ENCODE data around the gene SPATA31C2. TPM values are rescaled to one million over a fixed set of nuclear protein-coding genes. Genes with fewer than 3 reads are reported as not detected.

Gene SPATA31C2
- total RNA-seq, 1 experiment from 2014 or later: 0.17 TPM

DNA sequence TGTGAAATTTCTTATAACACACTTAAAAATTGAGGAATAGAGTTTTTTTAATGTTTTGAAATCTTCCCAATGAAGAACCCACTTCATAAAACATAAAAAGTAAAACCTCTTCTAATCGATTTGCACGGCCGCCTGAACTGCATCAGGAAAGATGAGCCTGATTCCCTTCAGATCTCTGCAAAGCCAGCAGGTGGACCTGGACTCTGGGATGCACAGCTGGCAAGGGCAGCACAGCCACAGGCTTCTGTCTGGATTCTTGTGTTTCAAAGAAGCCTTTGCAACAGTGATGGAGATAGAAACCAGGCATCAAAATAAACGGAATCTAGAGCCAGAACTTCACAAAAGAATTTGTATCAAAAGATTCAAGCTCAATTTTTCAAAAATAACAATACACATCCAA lies 36.0 kb upstream of the SPATA31C2 start:
- H3K9me3 ChIP-seq (ENCODE audit: low read depth, low read length, poor library complexity, severe bottlenecking): no peaks in the 10 kb centered on the region
- H3K36me3 ChIP-seq (ENCODE audit: insufficient read depth, low read length, poor library complexity, severe bottlenecking): no peaks in the 10 kb centered on the region
- H3K27ac ChIP-seq (ENCODE audit: low read depth, low read length, poor library complexity, severe bottlenecking): no peak overlapping the region
- no peaks in the 10 kb centered on the region for H3K27me3 ChIP-seq (replicated peaks; ENCODE audit: insufficient read depth, low read depth, low read length, poor library complexity)
- DNase-seq (ENCODE audit: low spot score): peak; percentile 36
- TF ChIP-seq, protein P1, sequence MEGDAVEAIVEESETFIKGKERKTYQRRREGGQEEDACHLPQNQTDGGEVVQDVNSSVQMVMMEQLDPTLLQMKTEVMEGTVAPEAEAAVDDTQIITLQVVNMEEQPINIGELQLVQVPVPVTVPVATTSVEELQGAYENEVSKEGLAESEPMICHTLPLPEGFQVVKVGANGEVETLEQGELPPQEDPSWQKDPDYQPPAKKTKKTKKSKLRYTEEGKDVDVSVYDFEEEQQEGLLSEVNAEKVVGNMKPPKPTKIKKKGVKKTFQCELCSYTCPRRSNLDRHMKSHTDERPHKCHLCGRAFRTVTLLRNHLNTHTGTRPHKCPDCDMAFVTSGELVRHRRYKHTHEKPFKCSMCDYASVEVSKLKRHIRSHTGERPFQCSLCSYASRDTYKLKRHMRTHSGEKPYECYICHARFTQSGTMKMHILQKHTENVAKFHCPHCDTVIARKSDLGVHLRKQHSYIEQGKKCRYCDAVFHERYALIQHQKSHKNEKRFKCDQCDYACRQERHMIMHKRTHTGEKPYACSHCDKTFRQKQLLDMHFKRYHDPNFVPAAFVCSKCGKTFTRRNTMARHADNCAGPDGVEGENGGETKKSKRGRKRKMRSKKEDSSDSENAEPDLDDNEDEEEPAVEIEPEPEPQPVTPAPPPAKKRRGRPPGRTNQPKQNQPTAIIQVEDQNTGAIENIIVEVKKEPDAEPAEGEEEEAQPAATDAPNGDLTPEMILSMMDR (conservative IDR thresholded peaks at IDR 0.05; ENCODE audit: low read depth, low read length): peak; percentile 24; the same call in 1 of the 2 replicates
- TF ChIP-seq EZH2 (IDR thresholded peaks at IDR 0.05; ENCODE audit: borderline replicate concordance, low read depth, low read length, poor library complexity, severe bottlenecking): no peak
- peaks cover 12% of the 10 kb centered on the region for H3K4me1 ChIP-seq (ENCODE audit: insufficient read depth, low read length, poor library complexity, severe bottlenecking)
- ChIA-PET CTCF (no interaction called here), POLR2A (ENCODE audit: low non-redundant PET) (no interaction called here)
- no peak overlapping the region for H3K4me3 ChIP-seq (ENCODE audit: low read depth, low read length, poor library complexity, severe bottlenecking)
- intact Hi-C loops (cut with micrococcal nuclease; ENCODE audit: unreplicated experiment): loop anchor here (5.0 kb wide), 1 partner anchor 213 kb away; the partner anchor contains the start of gene SPIN1
- BruUV-seq (replicated peaks): no TSS peak

DNA sequence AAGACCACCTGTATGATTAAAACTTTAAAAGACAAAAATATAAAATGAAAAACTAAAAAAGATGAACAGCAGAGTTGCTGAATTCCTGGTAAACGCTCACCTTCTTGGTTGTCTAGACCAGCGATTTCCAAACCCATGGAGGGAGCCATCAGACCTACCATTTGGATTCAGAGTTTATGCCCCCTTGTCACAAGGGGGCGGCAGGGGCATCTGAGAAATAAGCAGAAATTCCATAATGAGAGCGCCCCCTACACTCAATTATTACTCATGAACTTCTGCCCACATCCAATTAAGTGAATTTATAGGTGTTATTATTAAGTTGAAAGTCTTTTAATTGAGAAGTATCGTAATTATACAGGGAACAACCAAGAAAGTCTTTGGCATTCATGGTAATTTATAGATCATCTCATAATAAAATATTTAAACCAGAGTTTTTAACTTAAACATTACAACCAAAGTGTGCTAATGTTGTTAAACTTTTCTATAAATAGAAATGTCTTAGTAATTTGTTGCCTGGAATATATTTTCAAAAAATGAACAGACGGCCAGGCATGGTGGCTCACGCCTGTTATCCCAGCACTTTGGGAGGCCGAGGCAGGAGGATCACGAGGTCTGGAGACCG lies 35.2 kb upstream of the SPATA31C2 start:
- ChIA-PET CTCF (no interaction called here), POLR2A (ENCODE audit: low non-redundant PET) (no interaction called here)
- Histone ChIP-seq H3K27ac (ENCODE audit: low read depth, low read length, poor library complexity, severe bottlenecking) (no peak overlapping the region), H3K9me3 (ENCODE audit: low read depth, low read length, poor library complexity, severe bottlenecking) (peaks cover 3% of the 10 kb centered on the region), H3K4me1 (ENCODE audit: insufficient read depth, low read length, poor library complexity, severe bottlenecking) (peaks cover 12% of the 10 kb centered on the region), H3K36me3 (ENCODE audit: insufficient read depth, low read length, poor library complexity, severe bottlenecking) (no peaks in the 10 kb centered on the region), H3K4me3 (ENCODE audit: low read depth, low read length, poor library complexity, severe bottlenecking) (no peak overlapping the region), H3K27me3 (replicated peaks; ENCODE audit: insufficient read depth, low read depth, low read length, poor library complexity) (no peaks in the 10 kb centered on the region)
- peak; percentile 86 for DNase-seq (ENCODE audit: low spot score)
- TF ChIP-seq EZH2 (IDR thresholded peaks at IDR 0.05; ENCODE audit: borderline replicate concordance, low read depth, low read length, poor library complexity, severe bottlenecking): no peak
- TF ChIP-seq, protein P1 (conservative IDR thresholded peaks at IDR 0.05; ENCODE audit: low read depth, low read length): peak; percentile 85
- BruUV-seq (replicated peaks): no TSS peak
- intact Hi-C loops (cut with micrococcal nuclease; ENCODE audit: unreplicated experiment): loop anchor here (5.0 kb wide), 1 partner anchor 214 kb away; the partner anchor contains the start of gene SPIN1

DNA sequence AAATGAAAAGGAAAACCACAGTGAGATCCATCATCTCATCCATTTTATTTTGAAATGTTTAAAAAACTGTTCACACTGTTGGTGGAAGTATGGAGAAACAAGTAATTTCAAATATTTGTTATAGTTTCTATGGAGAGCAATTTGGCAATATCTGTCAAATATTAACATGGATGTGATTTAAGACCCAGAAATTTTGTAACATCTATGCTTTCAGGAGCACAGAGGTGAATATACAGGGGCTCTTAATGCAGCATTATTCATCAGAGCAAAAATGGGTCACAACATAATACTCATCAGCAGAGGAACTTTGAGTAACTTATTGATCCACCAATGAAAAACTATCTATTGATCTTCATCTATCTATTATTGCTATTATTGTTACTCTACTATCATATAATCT lies 31.4 kb upstream of the SPATA31C2 start:
- TF ChIP-seq EZH2 (IDR thresholded peaks at IDR 0.05; ENCODE audit: borderline replicate concordance, low read depth, low read length, poor library complexity, severe bottlenecking): no peak
- TF ChIP-seq, protein P1 (conservative IDR thresholded peaks at IDR 0.05; ENCODE audit: low read depth, low read length): no peak
- H3K4me3 ChIP-seq (ENCODE audit: low read depth, low read length, poor library complexity, severe bottlenecking): no peak overlapping the region
- no peaks in the 10 kb centered on the region for H3K36me3 ChIP-seq (ENCODE audit: insufficient read depth, low read length, poor library complexity, severe bottlenecking)
- DNase-seq (ENCODE audit: low spot score): no peak
- intact Hi-C loops (cut with micrococcal nuclease; ENCODE audit: unreplicated experiment): loop anchor here (5.0 kb wide), 1 partner anchor 218 kb away; the partner anchor contains the start of gene SPIN1
- no peaks in the 10 kb centered on the region for H3K27me3 ChIP-seq (replicated peaks; ENCODE audit: insufficient read depth, low read depth, low read length, poor library complexity)
- BruUV-seq (replicated peaks): no TSS peak
- no peak overlapping the region for H3K27ac ChIP-seq (ENCODE audit: low read depth, low read length, poor library complexity, severe bottlenecking)
- H3K9me3 ChIP-seq (ENCODE audit: low read depth, low read length, poor library complexity, severe bottlenecking): peaks cover 4% of the 10 kb centered on the region
- POLR2A ChIA-PET (ENCODE audit: low non-redundant PET): no interaction called here
- H3K4me1 ChIP-seq (ENCODE audit: insufficient read depth, low read length, poor library complexity, severe bottlenecking): peaks cover 6% of the 10 kb centered on the region
- CTCF ChIA-PET: no interaction called here

Measured in A673 (cell line).